ENCODE results near the gene PDLIM4.

PDLIM4 gene

DNA sequence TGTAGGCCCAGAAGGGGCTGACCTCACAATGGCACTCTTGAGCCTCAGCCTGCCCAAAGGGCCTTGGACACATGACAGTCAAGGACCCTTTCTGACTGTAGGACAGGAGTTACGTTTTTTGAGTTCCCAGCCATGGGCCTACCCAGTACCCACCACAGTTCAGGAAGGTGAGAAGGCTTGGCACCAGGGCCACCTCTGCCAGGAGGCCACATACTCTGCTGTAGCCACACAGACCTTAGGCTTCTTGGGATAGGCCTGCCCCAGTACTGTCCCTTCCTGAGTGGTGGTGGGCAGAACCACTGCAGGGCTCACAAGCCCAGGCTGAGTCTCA is 12.8 kb downstream of the PDLIM4 start:
- TF ChIP-seq, protein P1, sequence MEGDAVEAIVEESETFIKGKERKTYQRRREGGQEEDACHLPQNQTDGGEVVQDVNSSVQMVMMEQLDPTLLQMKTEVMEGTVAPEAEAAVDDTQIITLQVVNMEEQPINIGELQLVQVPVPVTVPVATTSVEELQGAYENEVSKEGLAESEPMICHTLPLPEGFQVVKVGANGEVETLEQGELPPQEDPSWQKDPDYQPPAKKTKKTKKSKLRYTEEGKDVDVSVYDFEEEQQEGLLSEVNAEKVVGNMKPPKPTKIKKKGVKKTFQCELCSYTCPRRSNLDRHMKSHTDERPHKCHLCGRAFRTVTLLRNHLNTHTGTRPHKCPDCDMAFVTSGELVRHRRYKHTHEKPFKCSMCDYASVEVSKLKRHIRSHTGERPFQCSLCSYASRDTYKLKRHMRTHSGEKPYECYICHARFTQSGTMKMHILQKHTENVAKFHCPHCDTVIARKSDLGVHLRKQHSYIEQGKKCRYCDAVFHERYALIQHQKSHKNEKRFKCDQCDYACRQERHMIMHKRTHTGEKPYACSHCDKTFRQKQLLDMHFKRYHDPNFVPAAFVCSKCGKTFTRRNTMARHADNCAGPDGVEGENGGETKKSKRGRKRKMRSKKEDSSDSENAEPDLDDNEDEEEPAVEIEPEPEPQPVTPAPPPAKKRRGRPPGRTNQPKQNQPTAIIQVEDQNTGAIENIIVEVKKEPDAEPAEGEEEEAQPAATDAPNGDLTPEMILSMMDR (IDR thresholded peaks at IDR 0.05; ENCODE audit: insufficient read depth, low read depth, low read length, missing control alignments): no peak

DNA sequence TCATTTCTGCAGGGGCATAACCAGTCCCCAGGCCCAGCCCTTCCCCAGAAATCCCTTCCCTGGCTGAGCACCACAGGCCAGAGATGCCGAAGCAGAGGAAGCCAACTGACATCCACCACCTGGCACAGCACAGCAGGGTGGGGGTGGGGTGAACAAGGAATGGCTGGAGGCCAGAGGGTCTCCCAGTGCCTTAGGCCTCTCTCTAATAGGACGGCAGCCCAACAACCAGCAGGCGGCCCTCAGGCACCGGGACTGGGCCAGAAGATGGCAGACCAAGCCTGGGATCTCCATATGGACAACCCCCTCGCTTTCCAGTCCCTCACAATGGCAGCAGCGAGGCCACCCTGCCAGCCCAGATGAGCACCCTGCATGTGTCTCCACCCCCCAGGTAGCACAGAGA is 13.2 kb downstream of the PDLIM4 start:
- no peak for DNase-seq (ENCODE audit: low read depth)
- TF ChIP-seq, protein P1 (IDR thresholded peaks at IDR 0.05; ENCODE audit: insufficient read depth, low read depth, low read length, missing control alignments): no peak
- H3K4me3 ChIP-seq (ENCODE audit: low read depth, low read length): no peak overlapping the region

More for the DNA sequence above, 12.8 kb downstream of the PDLIM4 start:
- no peak for DNase-seq (ENCODE audit: low read depth)
- H3K4me3 ChIP-seq (ENCODE audit: low read depth, low read length): no peak overlapping the region

DNA sequence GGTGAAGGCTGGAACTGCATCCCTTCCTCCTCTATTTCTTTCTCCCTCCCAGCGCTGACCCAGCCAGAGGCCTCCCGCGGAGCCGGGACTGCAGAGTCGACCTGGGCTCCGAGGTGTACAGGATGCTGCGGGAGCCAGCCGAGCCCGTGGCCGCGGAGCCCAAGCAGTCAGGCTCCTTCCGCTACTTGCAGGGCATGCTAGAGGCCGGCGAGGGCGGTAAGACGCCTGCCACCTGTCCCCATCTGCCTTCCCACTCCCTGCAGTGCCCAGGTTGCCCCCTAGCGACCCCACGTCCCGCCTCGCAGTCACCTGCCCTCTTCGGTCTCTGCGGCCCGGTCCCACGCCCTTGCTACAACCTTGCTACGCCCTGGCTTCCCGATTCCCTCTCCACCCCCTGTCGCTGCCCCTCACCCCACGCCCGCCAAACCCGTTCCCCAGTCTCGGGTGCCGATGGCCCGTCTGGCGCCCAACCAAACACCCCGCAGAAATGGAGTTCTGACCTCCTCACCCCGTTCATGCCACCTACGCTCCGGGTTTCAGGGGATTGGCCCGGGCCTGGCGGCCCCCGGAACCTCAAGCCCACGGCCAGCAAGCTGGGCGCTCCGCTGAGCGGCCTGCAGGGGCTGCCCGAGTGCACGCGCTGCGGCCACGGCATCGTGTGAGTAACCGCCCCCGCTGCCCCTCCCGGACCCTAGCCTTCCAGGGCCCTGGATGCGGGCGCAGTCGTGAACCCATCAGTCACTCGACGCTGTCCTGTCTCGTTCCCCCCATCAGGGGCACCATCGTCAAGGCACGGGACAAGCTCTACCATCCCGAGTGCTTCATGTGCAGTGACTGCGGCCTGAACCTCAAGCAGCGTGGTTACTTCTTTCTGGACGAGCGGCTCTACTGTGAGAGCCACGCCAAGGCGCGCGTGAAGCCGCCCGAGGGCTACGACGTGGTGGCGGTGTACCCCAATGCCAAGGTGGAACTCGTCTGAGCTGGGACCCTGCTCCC is 14.1 kb downstream of the PDLIM4 start:
- peak; percentile 42 for DNase-seq (ENCODE audit: low read depth)
- TF ChIP-seq, protein P1 (IDR thresholded peaks at IDR 0.05; ENCODE audit: insufficient read depth, low read depth, low read length, missing control alignments): no peak
- H3K4me3 ChIP-seq (ENCODE audit: low read depth, low read length): no peak overlapping the region

DNA sequence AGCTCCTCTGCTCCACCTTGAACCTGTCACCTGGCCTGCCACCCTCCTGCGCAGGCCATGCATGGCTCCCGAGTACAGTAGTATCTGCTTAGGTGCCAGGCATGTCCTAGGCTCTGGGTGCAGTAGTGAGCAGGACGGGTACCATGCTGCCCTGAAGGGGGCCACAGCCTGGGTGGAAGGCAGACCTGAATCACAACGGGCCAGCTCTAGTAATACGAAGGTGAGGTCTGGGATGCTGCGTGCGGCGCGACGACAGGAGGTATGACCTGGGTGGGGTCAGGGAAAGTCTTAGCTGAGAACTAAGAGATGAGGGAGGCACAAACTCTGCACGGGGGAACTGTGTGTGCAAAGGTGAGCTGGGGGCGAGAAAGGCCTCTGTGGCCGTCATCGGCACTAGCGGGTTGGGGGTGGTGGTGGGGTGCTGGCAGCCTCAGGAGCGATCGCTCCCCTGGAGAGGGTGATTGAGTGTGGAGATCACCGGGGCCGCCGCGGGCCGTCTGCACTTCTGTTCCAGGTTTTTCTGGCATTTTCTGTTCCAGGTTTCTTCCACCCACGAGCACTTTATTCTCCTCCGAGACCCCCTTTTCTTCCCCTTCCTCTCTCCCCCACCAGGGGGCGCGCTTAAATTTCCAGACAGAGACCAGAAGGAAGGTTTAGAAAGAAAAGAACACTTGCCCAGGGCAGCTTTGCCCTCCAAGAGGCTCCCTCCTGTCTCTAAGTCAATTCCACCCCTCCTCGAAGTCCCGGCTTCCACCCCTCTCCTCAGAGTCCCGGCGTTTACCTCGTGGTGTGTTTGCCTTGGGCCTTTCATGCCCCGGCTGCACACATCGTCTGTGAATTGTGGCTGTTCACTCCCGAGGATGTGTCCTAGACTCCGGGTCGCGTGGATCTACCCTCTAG is 15.1 kb downstream of the PDLIM4 start:
- peak; percentile 57 for DNase-seq (ENCODE audit: low read depth)
- H3K4me3 ChIP-seq (ENCODE audit: low read depth, low read length): no peak overlapping the region
- TF ChIP-seq, protein P1 (IDR thresholded peaks at IDR 0.05; ENCODE audit: insufficient read depth, low read depth, low read length, missing control alignments): peak; percentile 76

DNA sequence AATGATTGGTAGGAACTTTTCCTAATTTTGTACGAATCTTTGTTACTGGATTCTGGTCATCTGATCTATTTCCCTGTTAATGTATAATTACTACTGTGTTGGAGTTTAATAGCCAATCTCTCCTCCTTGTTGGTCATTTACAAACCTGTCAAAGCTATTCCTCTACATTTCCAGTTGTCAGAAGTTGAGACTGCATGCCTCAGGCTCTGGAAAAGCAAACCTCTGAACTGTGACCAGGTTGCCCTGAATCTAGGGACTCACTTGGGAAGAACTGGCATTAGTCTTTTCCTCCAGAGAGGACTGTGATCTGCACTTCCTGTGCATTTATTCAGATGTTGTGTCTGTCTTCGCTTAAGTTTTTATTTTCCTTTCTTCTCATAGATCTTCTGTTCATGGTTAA is 16.1 kb downstream of the PDLIM4 start:
- TF ChIP-seq, protein P1 (IDR thresholded peaks at IDR 0.05; ENCODE audit: insufficient read depth, low read depth, low read length, missing control alignments): no peak
- DNase-seq (ENCODE audit: low read depth): no peak
- H3K4me3 ChIP-seq (ENCODE audit: low read depth, low read length): no peak overlapping the region

DNA sequence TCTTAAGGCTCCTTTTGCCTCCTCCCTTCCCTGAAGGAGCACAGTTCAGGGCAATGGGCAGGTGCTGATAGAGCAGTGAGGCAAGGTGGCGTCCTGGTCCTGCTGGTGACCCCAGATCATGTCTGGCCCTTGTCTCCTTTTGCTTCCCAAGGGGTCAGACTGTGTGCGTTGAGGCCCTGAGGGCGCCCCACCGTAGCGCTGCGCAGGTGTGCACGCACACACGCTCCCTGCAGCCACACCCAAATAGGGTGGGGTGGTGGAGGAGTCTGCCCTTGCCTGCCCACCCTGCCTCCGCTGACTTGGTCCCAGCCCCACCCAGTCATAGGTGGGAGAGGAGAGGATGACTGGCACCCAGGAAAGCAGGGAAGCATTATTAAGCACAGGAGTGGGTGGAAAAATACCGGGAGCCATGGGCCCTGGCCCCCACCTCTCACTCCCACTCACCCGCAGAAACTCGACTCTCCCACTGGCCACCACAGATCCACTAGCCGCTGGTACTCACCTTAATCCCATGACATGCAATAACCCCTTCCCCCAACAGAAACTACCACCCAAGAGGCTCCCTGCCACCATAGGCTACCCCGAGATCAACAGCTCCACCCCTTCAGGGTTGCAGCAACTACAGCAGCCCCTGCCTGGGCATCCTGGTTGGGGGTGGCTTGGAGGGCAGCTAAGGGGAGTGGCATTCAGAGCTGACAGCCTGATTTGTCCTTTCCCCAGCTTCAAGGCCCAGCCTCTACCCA is 16.7 kb downstream of the PDLIM4 start:
- no peak for DNase-seq (ENCODE audit: low read depth)
- no peak overlapping the region for H3K4me3 ChIP-seq (ENCODE audit: low read depth, low read length)
- TF ChIP-seq, protein P1 (IDR thresholded peaks at IDR 0.05; ENCODE audit: insufficient read depth, low read depth, low read length, missing control alignments): no peak

All from GM12865 (cell line).